Hepatocyte (in vitro differentiated cells): ENCODE data around the gene CPA5.

Experiments
- CTCF ChIP-seq: fragments of 200-600 bp; sonication (generic); IDR thresholded peaks from 2 replicates; pipeline ENCODE4 v1.5.1; 2016; ENCODE audit warnings: antibody characterized with exemption, mild to moderate bottlenecking; ENCODE audit not compliant: poor library complexity
- EZH2 ChIP-seq: fragments of 200-600 bp; sonication (generic); IDR thresholded peaks from 2 replicates; pipeline ENCODE4 v1.6.1; 2016; ENCODE audit warnings: antibody characterized with exemption, mild to moderate bottlenecking, borderline replicate concordance

- no peak for TF ChIP-seq CTCF
- TF ChIP-seq EZH2 = no peak
Measured at GRCh38 chr7:130352194-130353074, 7.8 kb downstream of the CPA5 start.
